ENCODE results near the gene LRP1B. TPM values are rescaled to one million over a fixed set of nuclear protein-coding genes. Genes with fewer than 3 reads are reported as not detected.
"Not testable (repeated sequence)": the region's sequence is repeated elsewhere in the genome, so short reads cannot be mapped to it uniquely, and the experiment has no call there.

LRP1B gene
- total RNA-seq, 3 donors from 2014 or later = not detected

- H3K4me1 Mint-ChIP-seq (ENCODE audit: low read depth) = no peaks in the 10 kb centered on the region
- no peaks in the 10 kb centered on the region for H3K27me3 Mint-ChIP-seq (ENCODE audit: low read depth)
- DNase-seq = no peak
- H3K9me3 Mint-ChIP-seq = peaks cover 12% of the 10 kb centered on the region
- no peak overlapping the region for H3K4me3 Mint-ChIP-seq
- H3K36me3 Mint-ChIP-seq (ENCODE audit: insufficient read depth) = no peaks in the 10 kb centered on the region
- no peak for ATAC-seq
Measured at GRCh38 chr2:140680862-140681261, 1450.0 kb downstream of the LRP1B start.

- ATAC-seq (no peak), DNase-seq (no peak)
- Mint-ChIP-seq H3K36me3 (ENCODE audit: insufficient read depth) (no peaks in the 10 kb centered on the region), H3K4me3 (no peak overlapping the region), H3K9me3 (peaks cover 8% of the 10 kb centered on the region), H3K4me1 (ENCODE audit: low read depth) (no peaks in the 10 kb centered on the region), H3K27me3 (ENCODE audit: low read depth) (no peaks in the 10 kb centered on the region)
Measured at GRCh38 chr2:140679752-140680151, 1451.1 kb downstream of the LRP1B start.

DNA sequence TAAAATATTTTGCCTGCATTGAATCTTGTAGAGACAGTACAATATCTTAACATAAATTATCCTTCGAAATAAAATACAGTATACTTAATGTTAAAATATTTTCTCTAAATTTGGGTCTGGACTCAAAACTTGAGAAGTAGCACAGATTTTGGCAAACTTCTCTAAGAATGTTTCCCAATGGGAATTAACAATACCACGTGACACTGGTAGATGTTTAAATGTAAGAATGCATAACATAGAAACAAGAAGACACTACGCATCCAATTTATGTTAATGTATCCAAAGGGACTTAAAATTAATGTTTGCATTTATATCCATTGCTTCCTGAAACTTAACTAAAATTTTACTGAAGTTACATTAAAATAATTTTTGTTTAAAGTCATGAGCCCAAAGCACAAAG lies 1460.9 kb downstream of the LRP1B start:
- ATAC-seq (no peak), DNase-seq (no peak)
- Mint-ChIP-seq H3K9me3 (peaks cover 24% of the 10 kb centered on the region), H3K36me3 (ENCODE audit: insufficient read depth) (no peaks in the 10 kb centered on the region), H3K27me3 (ENCODE audit: low read depth) (no peaks in the 10 kb centered on the region), H3K4me3 (no peak overlapping the region), H3K4me1 (ENCODE audit: low read depth) (no peaks in the 10 kb centered on the region)

GRCh38 chr2:140667203-140667602 lies 1463.6 kb downstream of the LRP1B start:
- Mint-ChIP-seq H3K4me3 (no peak overlapping the region), H3K27me3 (ENCODE audit: low read depth) (no peaks in the 10 kb centered on the region), H3K9me3 (peaks cover 20% of the 10 kb centered on the region), H3K4me1 (ENCODE audit: low read depth) (no peaks in the 10 kb centered on the region), H3K36me3 (ENCODE audit: insufficient read depth) (no peaks in the 10 kb centered on the region)
- DNase-seq (no peak), ATAC-seq (no peak)

DNA sequence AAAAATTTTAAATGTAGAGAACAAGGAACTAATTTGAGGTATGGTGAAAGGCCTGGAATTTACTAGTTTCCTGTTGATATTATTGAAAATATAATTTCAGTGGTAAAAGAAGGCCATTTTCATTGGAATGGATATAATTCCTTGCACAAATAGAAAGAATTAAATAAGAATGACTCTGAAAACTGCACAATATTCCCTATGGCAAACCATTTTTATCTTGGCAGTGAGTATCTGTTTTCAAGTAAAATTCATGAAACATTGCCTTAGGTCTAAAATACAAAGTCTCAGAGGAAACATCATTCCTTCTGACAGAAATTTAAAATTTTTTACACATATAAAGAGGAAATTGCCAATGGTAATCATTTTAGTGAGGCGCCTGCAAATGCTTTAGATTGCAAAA lies 1468.3 kb downstream of the LRP1B start:
- no peak overlapping the region for H3K4me3 Mint-ChIP-seq
- no peaks in the 10 kb centered on the region for H3K4me1 Mint-ChIP-seq (ENCODE audit: low read depth)
- no peaks in the 10 kb centered on the region for H3K27me3 Mint-ChIP-seq (ENCODE audit: low read depth)
- no peak for DNase-seq
- no peaks in the 10 kb centered on the region for H3K36me3 Mint-ChIP-seq (ENCODE audit: insufficient read depth)
- peaks cover 14% of the 10 kb centered on the region for H3K9me3 Mint-ChIP-seq
- ATAC-seq = no peak

- Mint-ChIP-seq H3K36me3 (ENCODE audit: insufficient read depth) (no peaks in the 10 kb centered on the region), H3K4me1 (ENCODE audit: low read depth) (no peaks in the 10 kb centered on the region), H3K9me3 (peaks cover 11% of the 10 kb centered on the region), H3K27me3 (ENCODE audit: low read depth) (no peaks in the 10 kb centered on the region), H3K4me3 (no peak overlapping the region)
- ATAC-seq (no peak), DNase-seq (no peak)
Measured at GRCh38 chr2:140658760-140659692, 1471.8 kb downstream of the LRP1B start.

GRCh38 chr2:140657657-140658056 lies 1473.2 kb downstream of the LRP1B start:
- no peaks in the 10 kb centered on the region for H3K27me3 Mint-ChIP-seq (ENCODE audit: low read depth)
- ATAC-seq (no peak), DNase-seq (no peak)
- no peaks in the 10 kb centered on the region for H3K36me3 Mint-ChIP-seq (ENCODE audit: insufficient read depth)
- H3K4me1 Mint-ChIP-seq (ENCODE audit: low read depth) = no peaks in the 10 kb centered on the region
- no peak overlapping the region for H3K4me3 Mint-ChIP-seq
- peaks cover 10% of the 10 kb centered on the region for H3K9me3 Mint-ChIP-seq

DNA sequence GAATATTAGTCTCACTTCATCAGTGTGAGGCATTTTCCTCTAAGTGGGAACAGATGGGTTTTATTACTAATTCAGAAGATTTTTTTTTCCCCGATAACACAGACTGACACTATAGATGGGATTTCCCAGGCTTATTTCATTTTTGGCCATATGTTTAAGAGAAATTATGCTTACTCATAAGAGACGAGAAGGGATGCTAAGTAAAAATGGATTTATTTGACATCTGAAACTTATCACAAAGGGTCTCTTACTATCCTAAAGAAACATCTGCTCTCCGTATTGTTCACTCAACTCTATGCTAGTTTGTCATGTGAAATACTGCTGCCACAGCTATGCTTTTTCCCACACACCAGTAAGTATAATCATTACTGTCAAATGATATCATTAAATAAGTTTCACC lies 1476.3 kb downstream of the LRP1B start:
- no peaks in the 10 kb centered on the region for H3K36me3 Mint-ChIP-seq (ENCODE audit: insufficient read depth)
- H3K4me3 Mint-ChIP-seq = no peak overlapping the region
- no peaks in the 10 kb centered on the region for H3K27me3 Mint-ChIP-seq (ENCODE audit: low read depth)
- H3K9me3 Mint-ChIP-seq = peaks cover 9% of the 10 kb centered on the region
- DNase-seq (no peak), ATAC-seq (no peak)
- no peaks in the 10 kb centered on the region for H3K4me1 Mint-ChIP-seq (ENCODE audit: low read depth)

DNA sequence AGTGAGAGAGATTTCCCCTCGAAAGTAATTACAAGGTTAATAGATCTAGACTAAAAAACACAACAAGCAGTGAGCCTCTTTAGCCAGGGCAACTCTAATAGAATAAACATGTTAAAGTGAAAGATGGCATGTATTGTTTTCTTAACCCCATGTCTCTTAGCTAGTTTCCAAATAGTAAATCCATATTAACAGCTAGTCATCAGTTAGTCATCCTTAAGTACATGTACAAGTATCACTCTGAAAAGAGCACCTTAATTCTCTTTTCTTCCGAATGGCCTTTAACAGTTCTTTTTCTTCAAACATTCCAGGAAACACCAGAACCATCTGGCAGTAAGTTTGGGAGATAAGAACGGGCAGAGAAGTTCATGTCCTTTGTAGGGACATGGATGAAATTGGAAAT lies 1480.0 kb downstream of the LRP1B start:
- no peaks in the 10 kb centered on the region for H3K4me1 Mint-ChIP-seq (ENCODE audit: low read depth)

DNA sequence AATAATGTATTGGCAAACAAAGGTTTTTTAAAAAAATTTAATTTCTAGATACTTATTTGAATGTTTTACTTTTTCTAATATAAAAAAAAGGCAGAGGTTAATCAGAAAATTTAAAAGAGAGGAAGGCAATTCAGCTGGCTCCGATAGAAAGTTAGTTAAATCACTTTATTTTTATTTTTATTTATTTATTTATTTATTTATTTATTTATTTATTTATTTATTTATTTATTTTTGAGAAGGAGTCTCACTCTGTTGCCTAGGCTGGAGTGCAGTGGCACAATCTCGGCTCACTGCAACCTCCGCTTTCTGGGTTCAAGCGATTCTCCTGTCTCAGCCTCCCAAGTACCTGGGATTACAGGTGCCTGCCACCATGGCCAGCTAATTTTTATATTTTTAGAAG lies 1480.7 kb downstream of the LRP1B start:
- not testable (repeated sequence) for H3K36me3 Mint-ChIP-seq (ENCODE audit: insufficient read depth); H3K4me3 Mint-ChIP-seq; ATAC-seq; H3K4me1 Mint-ChIP-seq (ENCODE audit: low read depth); H3K9me3 Mint-ChIP-seq; H3K27me3 Mint-ChIP-seq (ENCODE audit: low read depth); DNase-seq

More for the DNA sequence above, 1480.0 kb downstream of the LRP1B start:
- ATAC-seq = no peak
- peaks cover 8% of the 10 kb centered on the region for H3K9me3 Mint-ChIP-seq
- H3K4me3 Mint-ChIP-seq = no peak overlapping the region
- H3K36me3 Mint-ChIP-seq (ENCODE audit: insufficient read depth) = no peaks in the 10 kb centered on the region
- DNase-seq = no peak
- no peaks in the 10 kb centered on the region for H3K27me3 Mint-ChIP-seq (ENCODE audit: low read depth)

GRCh38 chr2:140648393-140648792 lies 1482.4 kb downstream of the LRP1B start:
- no peak overlapping the region for H3K4me3 Mint-ChIP-seq
- H3K4me1 Mint-ChIP-seq (ENCODE audit: low read depth) = no peaks in the 10 kb centered on the region
- DNase-seq = no peak
- H3K27me3 Mint-ChIP-seq (ENCODE audit: low read depth) = no peaks in the 10 kb centered on the region
- H3K9me3 Mint-ChIP-seq = peaks cover 8% of the 10 kb centered on the region
- no peaks in the 10 kb centered on the region for H3K36me3 Mint-ChIP-seq (ENCODE audit: insufficient read depth)
- no peak for ATAC-seq

DNA sequence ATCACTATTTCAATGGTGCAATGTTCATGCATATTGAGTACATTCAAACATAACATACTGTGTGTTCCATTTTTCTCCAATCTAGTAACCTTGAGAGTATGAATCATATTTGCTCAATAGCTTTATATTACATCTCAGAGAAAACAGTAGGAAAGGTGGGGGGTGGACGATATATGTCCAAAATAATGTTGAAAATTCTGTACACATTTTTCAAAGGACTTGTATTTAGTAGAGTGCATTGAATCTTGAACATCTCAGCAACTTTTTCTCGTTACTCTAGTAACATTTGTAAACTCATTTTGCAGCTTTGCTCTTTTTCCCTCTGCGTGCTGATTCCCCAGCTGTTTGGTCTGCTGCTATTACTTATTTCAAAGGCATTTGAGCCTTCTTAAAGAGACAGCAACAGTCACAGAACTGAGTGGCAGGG lies 1487.0 kb downstream of the LRP1B start:
- H3K9me3 Mint-ChIP-seq = peaks cover 7% of the 10 kb centered on the region
- no peaks in the 10 kb centered on the region for H3K4me1 Mint-ChIP-seq (ENCODE audit: low read depth)
- ATAC-seq = no peak
- no peaks in the 10 kb centered on the region for H3K36me3 Mint-ChIP-seq (ENCODE audit: insufficient read depth)
- no peak overlapping the region for H3K4me3 Mint-ChIP-seq
- DNase-seq = no peak
- H3K27me3 Mint-ChIP-seq (ENCODE audit: low read depth) = no peaks in the 10 kb centered on the region

- peaks cover 7% of the 10 kb centered on the region for H3K9me3 Mint-ChIP-seq
- DNase-seq = no peak
- H3K4me1 Mint-ChIP-seq (ENCODE audit: low read depth) = no peaks in the 10 kb centered on the region
- no peak overlapping the region for H3K4me3 Mint-ChIP-seq
- no peaks in the 10 kb centered on the region for H3K36me3 Mint-ChIP-seq (ENCODE audit: insufficient read depth)
- no peak for ATAC-seq
- no peaks in the 10 kb centered on the region for H3K27me3 Mint-ChIP-seq (ENCODE audit: low read depth)
Measured at GRCh38 chr2:140641163-140641562, 1489.7 kb downstream of the LRP1B start.

GRCh38 chr2:140639628-140640027 lies 1491.2 kb downstream of the LRP1B start:
- ATAC-seq (no peak), DNase-seq (no peak)
- Mint-ChIP-seq H3K27me3 (ENCODE audit: low read depth) (no peaks in the 10 kb centered on the region), H3K36me3 (ENCODE audit: insufficient read depth) (no peaks in the 10 kb centered on the region), H3K9me3 (peaks cover 4% of the 10 kb centered on the region), H3K4me1 (ENCODE audit: low read depth) (no peaks in the 10 kb centered on the region), H3K4me3 (no peak overlapping the region)

- H3K4me1 Mint-ChIP-seq (ENCODE audit: low read depth) = no peaks in the 10 kb centered on the region
- H3K36me3 Mint-ChIP-seq (ENCODE audit: insufficient read depth) = no peaks in the 10 kb centered on the region
Measured at GRCh38 chr2:140630557-140630956, 1500.3 kb downstream of the LRP1B start.

More at GRCh38 chr2:140630557-140630956, 1500.3 kb downstream of the LRP1B start:
- Mint-ChIP-seq H3K27me3 (ENCODE audit: low read depth) (no peaks in the 10 kb centered on the region), H3K9me3 (peaks cover 32% of the 10 kb centered on the region), H3K4me3 (no peak overlapping the region)
- DNase-seq (no peak), ATAC-seq (no peak)

All from activated T-cell treated with anti-CD3 and anti-CD28 coated beads, Interleukin-2, amount 50 U/mL, for 4 hours (primary cell).